HG02610 (cell line): ENCODE data around the gene MTUS2.
"Not testable (repeated sequence)": the region's sequence is repeated elsewhere in the genome, so short reads cannot be mapped to it uniquely, and the experiment has no call there.

Experiments used
- ATAC-seq: cut with Tn5 transposase; IDR thresholded peaks from one replicate; pipeline ENCODE4 v1.9.1; 2021; ENCODE audit warnings: mild to moderate bottlenecking, moderate library complexity; ENCODE audit not compliant: unreplicated experiment

The MTUS2 gene

GRCh38 chr13:28955264-28955966 is 135.3 kb downstream of the MTUS2 start:
- ATAC-seq: no peak

- no peak for ATAC-seq
Measured at GRCh38 chr13:28958018-28958417, 137.9 kb downstream of the MTUS2 start.

GRCh38 chr13:28958441-28958840 is 138.3 kb downstream of the MTUS2 start:
- ATAC-seq: no peak

GRCh38 chr13:28964052-28964451 is 143.9 kb downstream of the MTUS2 start:
- ATAC-seq: no peak

- no peak for ATAC-seq
Measured at GRCh38 chr13:28964803-28965202, 144.7 kb downstream of the MTUS2 start.

GRCh38 chr13:28967029-28967915 is 147.1 kb downstream of the MTUS2 start:
- ATAC-seq: no peak

- ATAC-seq: no peak
Measured at GRCh38 chr13:28976195-28976594, 156.1 kb downstream of the MTUS2 start.

- no peak for ATAC-seq
Measured at GRCh38 chr13:28976636-28977035, 156.5 kb downstream of the MTUS2 start.

- ATAC-seq: no peak
Measured at GRCh38 chr13:28978574-28978973, 158.4 kb downstream of the MTUS2 start.

- no peak for ATAC-seq
Measured at GRCh38 chr13:28981530-28981929, 161.4 kb downstream of the MTUS2 start.

GRCh38 chr13:28983641-28984040 is 163.5 kb downstream of the MTUS2 start:
- ATAC-seq: no peak

- ATAC-seq: no peak
Measured at GRCh38 chr13:28984326-28984725, 164.2 kb downstream of the MTUS2 start.

- ATAC-seq: no peak
Measured at GRCh38 chr13:28984825-28985224, 164.7 kb downstream of the MTUS2 start.

- ATAC-seq: not testable (repeated sequence)
Measured at GRCh38 chr13:28990378-28990777, 170.2 kb downstream of the MTUS2 start.

- ATAC-seq: no peak
Measured at GRCh38 chr13:28991764-28992163, 171.6 kb downstream of the MTUS2 start.

- no peak for ATAC-seq
Measured at GRCh38 chr13:29000826-29001225, 180.7 kb downstream of the MTUS2 start.

- ATAC-seq: no peak
Measured at GRCh38 chr13:29005035-29005762, 185.1 kb downstream of the MTUS2 start.

GRCh38 chr13:29005763-29006120 is 185.6 kb downstream of the MTUS2 start:
- no peak for ATAC-seq

- no peak for ATAC-seq
Measured at GRCh38 chr13:29006359-29006850, 186.3 kb downstream of the MTUS2 start.

GRCh38 chr13:29008296-29008695 is 188.2 kb downstream of the MTUS2 start:
- ATAC-seq: no peak

GRCh38 chr13:29020314-29020713 is 200.2 kb downstream of the MTUS2 start:
- no peak for ATAC-seq
